Testis (tissue), 2 donors: ENCODE results near the gene DDX47.

Experiments used
- CTCF ChIP-seq, 3 experiments: fragments of 450-650 bp in 2 of 3; fragments of 200-600 bp in 1 of 3; sonication (generic) in 1 of 3; IDR thresholded peaks; one replicate each; pipeline ENCODE4 v1.5.1; 2016 to 2019; ENCODE audit warnings: antibody characterized with exemption in 3 of 3, mild to moderate bottlenecking in 2 of 3, moderate library complexity in 1 of 3
- POLR2A ChIP-seq: fragments of 450-650 bp; IDR thresholded peaks from one replicate; pipeline ENCODE4 v1.6.1; 2017; ENCODE audit warnings: antibody characterized with exemption, mild to moderate bottlenecking, moderate library complexity

- TF ChIP-seq CTCF (IDR thresholded peaks at IDR 0.05) (no peak), POLR2A (no peak)
Measured at GRCh38 chr12:12823811-12824210, 10.7 kb downstream of the DDX47 start.
